HG02885 (cell line): ENCODE data around the gene BGN.
A peak's percentile ranks its signal among the peaks of the same experiment; 100 is the strongest.

Experiments used
- ATAC-seq: cut with Tn5 transposase; IDR thresholded peaks from one replicate; pipeline ENCODE4 v1.9.1; 2021; ENCODE audit warnings: mild to moderate bottlenecking; ENCODE audit not compliant: unreplicated experiment, poor library complexity

BGN gene

GRCh38 chrX:153501530-153501929 lies 6.8 kb downstream of the BGN start:
- no peak for ATAC-seq

GRCh38 chrX:153502131-153502530 lies 7.4 kb downstream of the BGN start:
- no peak for ATAC-seq

- ATAC-seq: no peak
Measured at GRCh38 chrX:153502796-153503195, 8.0 kb downstream of the BGN start.

DNA sequence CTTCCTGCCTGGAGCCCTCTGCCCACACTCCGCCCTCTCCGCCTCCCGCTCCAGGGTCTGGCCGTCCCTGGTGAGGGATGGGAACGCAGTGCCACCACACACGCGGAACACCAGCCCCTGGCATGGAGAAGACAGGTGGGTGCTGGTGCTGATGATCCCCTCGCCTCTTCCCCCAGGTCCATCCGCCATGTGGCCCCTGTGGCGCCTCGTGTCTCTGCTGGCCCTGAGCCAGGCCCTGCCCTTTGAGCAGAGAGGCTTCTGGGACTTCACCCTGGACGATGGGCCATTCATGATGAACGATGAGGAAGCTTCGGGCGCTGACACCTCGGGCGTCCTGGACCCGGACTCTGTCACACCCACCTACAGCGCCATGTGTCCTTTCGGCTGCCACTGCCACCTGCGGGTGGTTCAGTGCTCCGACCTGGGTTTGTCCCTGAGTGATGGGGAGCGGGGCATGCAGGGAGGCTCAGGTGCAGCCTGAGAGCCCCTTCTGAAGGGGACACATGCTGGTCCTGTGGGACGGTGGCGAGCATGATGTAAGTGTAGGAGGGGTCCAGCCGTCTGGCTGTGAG lies 9.8 kb downstream of the BGN start:
- no peak for ATAC-seq

DNA sequence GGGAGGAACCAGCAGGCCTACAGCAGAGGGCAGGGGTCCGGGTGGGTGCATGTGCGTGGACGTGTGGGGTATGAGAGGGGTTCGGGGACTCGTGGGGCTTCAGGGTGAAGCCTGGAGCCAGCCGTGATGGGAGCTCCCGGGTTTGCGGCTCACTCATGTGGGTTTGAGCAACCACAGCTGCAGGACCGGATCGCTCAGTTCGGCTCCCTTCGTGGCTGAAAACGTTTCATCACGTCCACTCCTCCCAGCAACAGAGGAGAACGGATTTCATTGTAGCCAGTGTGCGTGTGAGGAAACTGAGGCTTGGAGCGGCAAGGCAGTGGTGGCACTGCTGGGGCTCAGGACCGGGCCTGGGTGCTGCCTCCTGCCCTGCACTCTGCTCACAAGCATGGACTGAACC lies 10.6 kb downstream of the BGN start:
- ATAC-seq: no peak

- peak; percentile 94 for ATAC-seq
Measured at GRCh38 chrX:153507484-153508178, 12.9 kb downstream of the BGN start.

GRCh38 chrX:153509592-153509991 lies 14.8 kb downstream of the BGN start:
- ATAC-seq: no peak

DNA sequence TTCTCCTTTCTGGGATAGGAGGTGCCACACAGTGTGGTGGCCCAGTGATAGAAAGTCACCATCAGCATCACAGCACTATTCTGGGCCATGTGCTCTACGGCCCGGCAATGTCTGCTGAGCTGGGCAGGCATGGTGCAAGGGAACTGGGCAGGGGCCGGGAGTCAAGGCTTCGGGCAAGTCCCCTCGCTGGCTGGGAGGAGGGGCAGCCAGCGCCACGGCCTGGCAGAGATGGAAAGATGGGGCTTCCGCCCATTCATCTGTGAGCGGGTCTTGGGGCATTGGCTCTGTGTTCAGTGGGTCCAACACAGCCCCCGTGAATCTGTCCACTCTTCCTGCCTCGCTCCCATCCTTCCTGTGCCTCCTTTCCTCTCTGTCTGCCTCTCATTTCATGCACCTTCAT lies 15.6 kb downstream of the BGN start:
- no peak for ATAC-seq

- no peak for ATAC-seq
Measured at GRCh38 chrX:153511784-153512500, 17.2 kb downstream of the BGN start.

GRCh38 chrX:153512501-153512893 lies 17.7 kb downstream of the BGN start:
- no peak for ATAC-seq

- no peak for ATAC-seq
Measured at GRCh38 chrX:153513265-153513664, 18.5 kb downstream of the BGN start.

DNA sequence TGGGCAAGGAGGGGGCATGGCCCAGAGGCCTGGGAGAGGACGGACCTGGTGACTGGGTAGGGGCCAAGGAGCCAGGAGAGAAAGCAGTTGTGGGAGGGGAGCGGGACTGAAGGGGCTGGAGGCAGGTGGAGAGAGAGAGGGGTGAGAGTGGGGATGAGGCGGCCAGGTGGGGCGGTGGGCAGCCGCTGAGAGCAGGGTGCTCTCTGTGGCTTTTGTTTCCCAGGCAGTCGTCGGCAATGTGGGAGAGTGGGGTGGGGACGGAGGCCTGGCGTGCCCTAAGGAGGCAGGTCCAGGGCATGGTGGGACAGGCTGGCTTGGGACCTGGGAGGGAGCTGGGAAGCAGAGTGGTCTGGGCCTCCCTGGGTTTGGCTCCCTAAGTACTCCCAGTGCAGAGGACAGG lies 19.5 kb downstream of the BGN start:
- no peak for ATAC-seq

DNA sequence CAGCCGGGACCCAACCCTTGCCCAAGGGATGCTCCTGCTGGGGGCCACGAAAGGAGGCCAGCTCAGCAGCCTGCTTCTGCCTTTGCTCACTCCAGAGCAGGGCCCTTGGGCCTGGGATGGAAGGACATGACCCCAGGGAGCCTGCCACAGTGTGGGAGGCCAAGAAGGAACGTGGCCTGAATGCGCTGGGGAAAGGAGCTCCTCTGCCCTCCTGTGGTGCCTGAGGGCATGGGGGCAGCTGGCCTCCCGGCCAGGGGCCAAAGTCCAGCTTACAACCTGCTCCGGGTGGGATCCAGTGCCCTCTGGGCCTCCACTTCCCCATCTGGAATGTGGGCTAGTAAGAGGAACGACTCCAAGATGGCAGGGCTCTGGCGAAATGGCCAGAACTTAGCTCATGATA lies 20.7 kb downstream of the BGN start:
- no peak for ATAC-seq

DNA sequence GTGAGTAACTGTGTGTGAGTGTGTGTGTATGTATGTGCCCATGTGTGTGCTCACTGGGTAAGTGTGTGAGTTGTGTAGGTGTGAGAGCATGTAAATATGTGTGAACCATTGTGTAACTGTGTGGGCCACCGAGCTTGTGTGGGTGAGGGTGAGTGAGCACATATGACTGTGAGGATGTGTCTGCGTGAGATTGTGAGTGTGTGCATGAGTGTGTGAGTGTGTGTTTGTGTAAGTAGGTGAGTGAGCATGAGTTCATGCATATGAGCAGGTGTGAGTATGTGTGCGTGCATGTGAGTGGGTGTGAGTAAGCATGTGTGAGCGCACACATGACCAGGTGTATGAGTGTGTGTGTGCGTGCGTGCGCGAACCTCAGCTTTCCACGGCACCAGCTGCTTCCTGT lies 21.3 kb downstream of the BGN start:
- ATAC-seq: no peak

- no peak for ATAC-seq
Measured at GRCh38 chrX:153517423-153517822, 22.6 kb downstream of the BGN start, which contains the start of gene ATP2B3. Gene ATP2B3 (plus strand): TSS chrX:153517642. CDS start chrX:153536248, 18,606 bp downstream.

GRCh38 chrX:153517946-153518834 lies 23.4 kb downstream of the BGN start:
- ATAC-seq: no peak

GRCh38 chrX:153519569-153520286 lies 24.9 kb downstream of the BGN start:
- no peak for ATAC-seq

GRCh38 chrX:153520287-153520917 lies 25.6 kb downstream of the BGN start:
- no peak for ATAC-seq

GRCh38 chrX:153521034-153521433 lies 26.3 kb downstream of the BGN start:
- no peak for ATAC-seq

GRCh38 chrX:153522259-153522658 lies 27.5 kb downstream of the BGN start:
- no peak for ATAC-seq
